ENCODE results near the gene SRSF3. TPM values are rescaled to one million over a fixed set of nuclear protein-coding genes. Genes with fewer than 3 reads are reported as not detected.

Gene SRSF3
- total RNA-seq, 2 donors from 2014 or later: 86.4 to 113 TPM

DNA sequence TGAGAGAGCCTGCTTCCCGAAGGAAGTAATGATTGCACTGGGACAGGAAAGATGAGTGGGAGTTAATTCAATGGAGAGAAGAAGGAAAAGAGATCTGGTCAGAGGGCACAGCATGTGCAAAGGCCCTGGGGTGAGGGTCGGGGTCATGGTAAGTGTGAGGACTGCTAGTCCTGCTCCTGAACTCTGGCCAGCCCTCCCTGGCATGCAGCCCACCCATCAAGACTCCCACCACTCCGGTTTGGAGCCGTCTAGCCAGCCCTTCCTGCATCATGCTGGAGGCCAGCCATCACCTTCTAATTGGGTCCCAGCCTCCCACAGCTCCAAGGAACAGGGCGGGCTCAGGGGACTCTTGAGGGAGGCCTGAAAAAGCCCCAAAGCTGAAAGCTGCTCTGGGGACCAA, 42.1 kb downstream of the SRSF3 start:
- H3K36me3 ChIP-seq (replicated peaks in 1 of 2; ENCODE audit: insufficient read depth in 1 of 2, low read depth in 2 of 2): no peaks in the 10 kb centered on the region
- 59 to 65% methylated on average over 4 to 5 of the region's 5 CpGs for WGBS, 2 donors
- TF ChIP-seq POLR2A (IDR thresholded peaks at IDR 0.05): no peak
- TF ChIP-seq CTCF (IDR thresholded peaks at IDR 0.05): no peak
- no peaks in the 10 kb centered on the region for H3K27me3 ChIP-seq
- ATAC-seq: no peak
- H3K4me3 ChIP-seq: no peak overlapping the region
- intact Hi-C loops (cut with DNase I): loop anchor here (5.0 kb wide), 1 partner anchor 36 kb away; no protein-coding TSS in a partner anchor
- no peak overlapping the region for H3K27ac ChIP-seq
- peaks cover 14% of the 10 kb centered on the region for H3K4me1 ChIP-seq
- H3K9me3 ChIP-seq: no peaks in the 10 kb centered on the region
- no peak for DNase-seq

- H3K36me3 ChIP-seq (replicated peaks in 1 of 2; ENCODE audit: insufficient read depth in 1 of 2, low read depth in 2 of 2): no peaks in the 10 kb centered on the region
- WGBS, 2 donors: 73 to 88% methylated on average over 10 to 11 of the region's 12 CpGs
- no peak overlapping the region for H3K27ac ChIP-seq
- peaks cover 14% of the 10 kb centered on the region for H3K4me1 ChIP-seq
- no peak for DNase-seq
- ATAC-seq: no peak
- TF ChIP-seq POLR2A (IDR thresholded peaks at IDR 0.05) (no peak), CTCF (IDR thresholded peaks at IDR 0.05) (no peak)
- no peaks in the 10 kb centered on the region for H3K9me3 ChIP-seq
- no peak overlapping the region for H3K4me3 ChIP-seq
- intact Hi-C loops (cut with DNase I): loop anchor here (5.0 kb wide), 1 partner anchor 35 kb away; no protein-coding TSS in a partner anchor
- no peaks in the 10 kb centered on the region for H3K27me3 ChIP-seq
These were observed 42.7 kb downstream of the SRSF3 start for GRCh38 chr6:36636687-36637418.

DNA sequence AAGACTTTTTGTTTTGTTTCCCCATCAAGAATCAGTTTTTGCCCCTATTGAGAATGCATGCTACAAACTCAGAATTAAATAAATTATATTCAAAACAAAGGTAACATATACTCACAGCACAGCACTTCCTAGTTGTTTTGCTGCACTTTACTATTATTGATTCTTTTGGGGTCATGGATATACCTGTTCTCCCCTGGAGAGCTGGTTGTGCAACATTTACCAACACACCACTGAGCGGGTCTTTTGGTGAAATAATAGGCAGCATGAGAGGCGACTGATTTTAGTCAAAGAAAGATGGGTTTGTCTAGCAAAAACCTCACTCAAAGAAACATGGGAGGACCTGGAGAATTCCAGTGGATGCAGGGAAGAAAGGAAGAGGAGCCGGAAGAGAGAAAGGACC, 44.4 kb downstream of the SRSF3 start:
- H3K36me3 ChIP-seq (replicated peaks in 1 of 2; ENCODE audit: insufficient read depth in 1 of 2, low read depth in 2 of 2): no peaks in the 10 kb centered on the region
- intact Hi-C loops (cut with DNase I): loop anchor here (5.0 kb wide), 1 partner anchor 34 kb away; no protein-coding TSS in a partner anchor
- H3K27ac ChIP-seq: no peak overlapping the region
- no peaks in the 10 kb centered on the region for H3K9me3 ChIP-seq
- no peaks in the 10 kb centered on the region for H3K27me3 ChIP-seq
- peaks cover 27% of the 10 kb centered on the region for H3K4me1 ChIP-seq
- ATAC-seq (no peak), DNase-seq (no peak)
- WGBS, 2 donors: 69% methylated on average over 3 of the region's 3 CpGs
- TF ChIP-seq CTCF (IDR thresholded peaks at IDR 0.05): no peak
- no peak for TF ChIP-seq POLR2A (IDR thresholded peaks at IDR 0.05)
- no peak overlapping the region for H3K4me3 ChIP-seq

DNA sequence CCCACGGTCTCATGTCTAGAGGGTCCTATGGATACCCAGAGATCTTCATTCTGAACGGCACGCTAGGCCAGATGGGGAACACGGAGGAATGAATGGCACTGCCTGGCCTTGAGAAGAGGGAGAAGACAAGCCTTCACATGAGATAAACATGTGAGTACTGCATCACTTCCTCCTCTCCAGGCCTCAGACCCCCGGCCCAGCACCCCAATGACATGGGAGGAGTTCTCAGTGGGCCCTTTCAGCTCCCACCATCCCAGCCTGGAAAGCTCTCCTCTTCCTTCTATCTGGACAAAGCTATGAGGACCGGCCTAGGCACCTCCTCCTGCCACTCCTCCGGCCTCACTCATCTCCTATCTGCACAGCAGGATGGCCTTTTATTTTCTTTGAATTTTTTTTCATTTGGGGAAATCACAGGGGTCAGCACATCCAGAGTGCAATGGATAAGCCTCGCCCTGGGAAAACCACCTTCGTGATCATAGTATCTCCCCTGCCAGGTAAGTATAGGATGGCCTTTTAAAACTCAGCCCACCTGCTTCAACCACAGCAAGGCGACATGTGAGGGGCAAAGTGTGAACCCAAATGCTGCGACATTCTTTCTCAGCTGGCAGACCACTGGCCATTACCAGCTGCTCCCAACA, 45.1 kb downstream of the SRSF3 start:
- no peaks in the 10 kb centered on the region for H3K36me3 ChIP-seq (replicated peaks in 1 of 2; ENCODE audit: insufficient read depth in 1 of 2, low read depth in 2 of 2)
- WGBS, 2 donors: 86 to 90% methylated on average over 11 of the region's 11 CpGs
- H3K4me3 ChIP-seq: no peak overlapping the region
- intact Hi-C loops (cut with DNase I): loop anchor here (5.0 kb wide), 1 partner anchor 33 kb away; no protein-coding TSS in a partner anchor
- H3K4me1 ChIP-seq: peaks cover 26% of the 10 kb centered on the region
- DNase-seq: no peak
- H3K27ac ChIP-seq: no peak overlapping the region
- no peaks in the 10 kb centered on the region for H3K27me3 ChIP-seq
- no peak for ATAC-seq
- H3K9me3 ChIP-seq: no peaks in the 10 kb centered on the region
- TF ChIP-seq POLR2A (IDR thresholded peaks at IDR 0.05) (no peak), CTCF (IDR thresholded peaks at IDR 0.05) (no peak)
